ENCODE results near the gene RBPJL. TPM values are rescaled to one million over a fixed set of nuclear protein-coding genes. Genes with fewer than 3 reads are reported as not detected.

RBPJL gene
- total and polyA plus RNA-seq, 2 of the 13 experiments (the other 11 are each of a cell fraction or from before 2014, with no cell fraction given), result not detected

GRCh38 chr20:45322952-45323383 is 16.3 kb downstream of the RBPJL start (continued):
- TF ChIP-seq AGO1 (IDR thresholded peaks at IDR 0.05; ENCODE audit: low read depth, low read length, poor library complexity, severe bottlenecking) (no peak), NFYC (CRISPR knock-in tag; IDR thresholded peaks at IDR 0.05) (peak; percentile 35; the same call in 1 of the 2 replicates), ZNF619 (CRISPR knock-in tag; IDR thresholded peaks at IDR 0.05) (no peak), ZFP36L1 (CRISPR knock-in tag; IDR thresholded peaks at IDR 0.05) (no peak), ZNF512B (CRISPR knock-in tag; IDR thresholded peaks at IDR 0.05; ENCODE audit: borderline replicate concordance) (no peak), KLF13 (CRISPR knock-in tag; IDR thresholded peaks at IDR 0.05) (no peak), ZUFSP (CRISPR knock-in tag; IDR thresholded peaks at IDR 0.05; ENCODE audit: borderline replicate concordance) (no peak), BCL3 (CRISPR knock-in tag; IDR thresholded peaks at IDR 0.05) (no peak), ZFAT (CRISPR knock-in tag; conservative IDR thresholded peaks at IDR 0.05) (no peak), ZNF768 (CRISPR knock-in tag; IDR thresholded peaks at IDR 0.05) (no peak), SNRNP70 (IDR thresholded peaks at IDR 0.05; ENCODE audit: low read depth, low read length) (no peak), PAWR (CRISPR knock-in tag; IDR thresholded peaks at IDR 0.05; ENCODE audit: borderline replicate concordance) (no peak), ZFP36L2 (CRISPR knock-in tag; IDR thresholded peaks at IDR 0.05) (peak; percentile 78; the same call in 1 of the 2 replicates), ZNF607 (CRISPR knock-in tag; IDR thresholded peaks at IDR 0.05; ENCODE audit: borderline replicate concordance) (no peak), GRHL1 (CRISPR knock-in tag; conservative IDR thresholded peaks at IDR 0.05) (no peak), ESRRA (CRISPR knock-in tag; IDR thresholded peaks at IDR 0.05; ENCODE audit: low read depth) (no peak), ZNF709 (CRISPR knock-in tag; IDR thresholded peaks at IDR 0.05) (no peak), IKZF5 (CRISPR knock-in tag; IDR thresholded peaks at IDR 0.05) (no peak), ZNF883 (CRISPR knock-in tag; IDR thresholded peaks at IDR 0.05; ENCODE audit: not compliant biosample characterization) (no peak)

Data from HepG2 (cell line).